Bronchial epithelial cell (primary cell): Measurements from ENCODE around the gene CSE1L. TPM values are rescaled to one million over a fixed set of nuclear protein-coding genes. Genes with fewer than 3 reads are reported as not detected.

Experiments
- DNase-seq: peaks from one replicate; pipeline ENCODE4 v3.0.0-alpha.2; 2010; ENCODE audit warnings: low read depth
- FAIRE-seq: peaks from 2 replicates; lab custom pipeline; 2011; peaks lifted over from hg19 to GRCh38; lab: Jason Lieb, UNC
- H3K27me3 ChIP-seq: 2 replicates; pipeline ENCODE4 v1.5.1; 2011; ENCODE audit warnings: low read length; ENCODE audit not compliant: control insufficient read depth, insufficient read depth
- H3K36me3 ChIP-seq: 2 replicates; pipeline ENCODE4 v1.5.1; 2011; ENCODE audit warnings: low read length; ENCODE audit not compliant: control insufficient read depth, insufficient read depth
- H3K4me3 ChIP-seq: 2 replicates; pipeline ENCODE4 v1.5.1; 2011; ENCODE audit warnings: mild to moderate bottlenecking, low read depth, low read length, control low read depth
- CTCF ChIP-seq: IDR thresholded peaks from 2 replicates; pipeline ENCODE4 v1.5.1; 2011; ENCODE audit warnings: mild to moderate bottlenecking, moderate library complexity, low read length, control low read depth, inconsistent platforms; ENCODE audit not compliant: insufficient read depth, severe bottlenecking
- total RNA-seq: library from RNA; depleted of rRNA; stranded (reverse); fragments of >200 nt; gene quantifications from 2 replicates; pipeline ENCODE4 v1.2.1, GENCODE V29; 2014

CSE1L gene
- total RNA-seq, 1 donor from 2014 or later = 60.8 TPM

- no peak for TF ChIP-seq CTCF
- DNase-seq = no peak
- no peak overlapping the region for H3K4me3 ChIP-seq
- FAIRE-seq = no peak
- peaks cover 8% of the 10 kb centered on the region for H3K36me3 ChIP-seq
- no peaks in the 10 kb centered on the region for H3K27me3 ChIP-seq
These were observed 11.9 kb upstream of the CSE1L start for GRCh38 chr20:49034070-49034732.

GRCh38 chr20:49037962-49038387 lies 8.1 kb upstream of the CSE1L start:
- Histone ChIP-seq H3K27me3 (no peaks in the 10 kb centered on the region), H3K4me3 (no peak overlapping the region), H3K36me3 (peaks cover 4% of the 10 kb centered on the region)
- DNase-seq = no peak
- no peak for TF ChIP-seq CTCF
- no peak for FAIRE-seq

GRCh38 chr20:49039854-49040253 lies 6.3 kb upstream of the CSE1L start:
- no peak for TF ChIP-seq CTCF
- peaks cover under 1% of the 10 kb centered on the region for H3K36me3 ChIP-seq
- DNase-seq = no peak
- FAIRE-seq = no peak
- H3K27me3 ChIP-seq = no peaks in the 10 kb centered on the region
- no peak overlapping the region for H3K4me3 ChIP-seq

GRCh38 chr20:49043000-49043399 lies 3.1 kb upstream of the CSE1L start:
- no peak for FAIRE-seq
- H3K36me3 ChIP-seq = no peaks in the 10 kb centered on the region
- DNase-seq = peak; percentile 70
- H3K4me3 ChIP-seq = no peak overlapping the region
- TF ChIP-seq CTCF = no peak
- no peaks in the 10 kb centered on the region for H3K27me3 ChIP-seq

- H3K27me3 ChIP-seq = no peaks in the 10 kb centered on the region
- peak overlapping the region; percentile 83 for H3K4me3 ChIP-seq
- DNase-seq (no peak), FAIRE-seq (no peak)
- no peak for TF ChIP-seq CTCF
- H3K36me3 ChIP-seq = no peaks in the 10 kb centered on the region
These were observed 549 bp upstream of the CSE1L start for GRCh38 chr20:49045440-49046086.
